Activated T-cell treated with anti-CD3 and anti-CD28 coated beads, Interleukin-2, amount 50 U/mL, for 1 hour (primary cell): ENCODE results near the gene CNTNAP1.
"Not testable (repeated sequence)": the region's sequence is repeated elsewhere in the genome, so short reads cannot be mapped to it uniquely, and the experiment has no call there.

Source experiments
- DNase-seq: peaks from one replicate; pipeline ENCODE4 v3.0.0-alpha.2; 2020

The CNTNAP1 gene

DNA sequence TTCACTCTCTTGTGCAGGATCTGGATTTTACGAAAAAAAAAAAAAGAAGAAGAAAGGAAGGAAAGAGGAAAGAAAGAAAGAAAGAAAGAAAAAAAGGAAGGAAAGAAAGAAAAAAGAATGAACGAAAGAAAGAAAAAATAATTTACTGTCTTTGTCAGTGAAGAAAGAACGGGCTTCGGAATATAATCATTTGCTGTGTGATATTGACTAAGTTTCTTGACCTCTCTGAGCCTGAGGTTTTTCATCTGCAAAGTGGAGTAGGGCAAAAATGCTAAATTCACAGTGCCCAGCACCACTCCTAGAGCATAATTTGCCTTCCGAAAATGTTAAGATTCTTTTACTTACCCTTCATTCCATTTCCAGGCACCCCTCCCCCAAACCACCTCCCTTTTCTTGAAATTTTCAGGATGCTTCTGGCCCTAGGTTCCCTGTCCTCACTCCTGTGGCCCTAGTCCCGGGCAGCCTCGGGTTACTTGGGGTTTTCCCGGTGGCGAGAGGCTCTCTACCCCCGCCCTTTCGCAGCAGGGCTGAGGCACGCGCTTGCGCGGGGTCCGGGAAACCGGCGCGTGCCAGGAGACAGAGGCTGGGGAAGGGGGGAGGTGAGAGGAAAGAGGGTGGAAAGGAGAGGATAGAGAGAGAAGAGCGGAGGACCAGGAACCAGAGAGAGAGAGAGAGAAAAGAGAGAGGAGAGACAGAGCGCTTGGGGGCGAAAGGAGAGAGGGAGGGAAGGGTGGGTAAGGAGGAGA, at the start of gene CNTNAP1:
Gene CNTNAP1, plus strand, starts transcription at position 556 of the 746 bp plus-strand sequence. CDS start 299 bp downstream, outside the sequence.
- no peak for DNase-seq

GRCh38 chr17:42632949-42633444, 49.3 kb upstream of the CNTNAP1 start:
- no peak for DNase-seq

DNA sequence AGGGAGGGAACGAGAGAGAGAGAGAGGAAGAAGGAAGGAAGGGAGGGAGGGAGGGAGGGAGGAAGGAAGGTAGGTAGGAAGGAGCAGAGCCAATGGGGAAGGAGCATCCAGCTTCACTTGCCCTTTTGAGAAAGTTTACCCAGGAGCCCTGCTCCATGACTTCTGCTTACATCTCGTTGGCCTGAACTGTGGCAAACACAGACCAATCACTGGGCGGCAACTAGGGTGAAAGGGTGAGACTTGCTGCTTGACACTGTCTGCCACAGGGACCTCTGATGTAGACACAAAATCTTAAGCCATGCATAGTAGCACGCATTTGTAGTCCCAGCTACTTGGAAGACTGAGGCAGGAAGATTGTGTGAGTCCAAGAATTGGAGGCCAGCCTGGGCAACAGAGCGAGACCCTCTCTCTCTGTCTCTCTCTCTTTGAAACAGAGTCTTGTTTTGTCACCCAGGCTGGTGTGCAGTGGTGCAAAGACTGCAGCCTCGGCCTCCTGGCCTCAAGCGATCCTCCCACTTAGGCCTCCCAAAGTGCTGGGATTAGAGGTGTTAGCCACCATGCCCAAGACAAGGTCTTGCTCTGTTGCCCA, 42.7 kb upstream of the CNTNAP1 start:
- DNase-seq = no peak

GRCh38 chr17:42640121-42640520, 42.2 kb upstream of the CNTNAP1 start:
- DNase-seq = no peak

DNA sequence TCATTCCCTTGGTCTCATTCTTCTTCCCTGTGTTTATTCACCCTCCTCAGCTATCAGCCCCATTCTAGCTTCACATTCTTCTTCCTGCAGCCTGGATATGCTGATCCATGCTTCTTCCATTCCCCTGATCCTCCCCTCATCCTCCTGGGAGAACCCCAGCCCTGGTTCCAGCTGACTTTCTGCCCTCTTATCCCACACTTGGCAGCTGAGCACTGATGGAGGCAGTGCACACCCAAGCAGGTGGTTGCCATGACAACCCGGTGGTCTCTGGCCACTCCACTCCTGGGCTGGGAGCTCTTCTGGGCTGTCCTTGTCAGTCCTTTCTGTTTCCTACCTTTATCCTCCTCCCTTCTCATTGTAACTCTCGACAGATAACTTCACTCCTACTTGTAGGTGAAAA, 40.0 kb upstream of the CNTNAP1 start:
- DNase-seq = no peak

DNA sequence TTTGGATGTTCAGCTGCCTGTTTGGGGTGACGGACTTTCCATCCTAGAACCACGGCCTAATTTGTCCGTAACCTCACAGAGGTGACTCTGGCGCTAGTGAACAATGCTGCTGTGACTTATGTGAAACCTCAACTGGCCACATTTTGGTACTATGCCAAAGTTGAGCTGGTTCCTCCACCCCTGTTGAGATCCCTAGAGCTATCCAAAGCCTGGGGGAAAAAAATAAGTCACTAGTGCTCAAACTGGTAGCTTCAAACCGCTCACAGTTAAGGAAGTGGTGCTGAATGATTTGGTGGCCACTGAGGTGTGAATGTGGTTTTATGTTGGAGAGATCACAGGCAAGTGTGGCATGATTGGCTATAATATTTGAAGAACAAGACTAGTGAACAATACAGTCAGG, 34.6 kb upstream of the CNTNAP1 start:
- no peak for DNase-seq

GRCh38 chr17:42651392-42651791, 30.9 kb upstream of the CNTNAP1 start:
- no peak for DNase-seq

GRCh38 chr17:42653179-42654124, 28.9 kb upstream of the CNTNAP1 start:
- no peak for DNase-seq

DNA sequence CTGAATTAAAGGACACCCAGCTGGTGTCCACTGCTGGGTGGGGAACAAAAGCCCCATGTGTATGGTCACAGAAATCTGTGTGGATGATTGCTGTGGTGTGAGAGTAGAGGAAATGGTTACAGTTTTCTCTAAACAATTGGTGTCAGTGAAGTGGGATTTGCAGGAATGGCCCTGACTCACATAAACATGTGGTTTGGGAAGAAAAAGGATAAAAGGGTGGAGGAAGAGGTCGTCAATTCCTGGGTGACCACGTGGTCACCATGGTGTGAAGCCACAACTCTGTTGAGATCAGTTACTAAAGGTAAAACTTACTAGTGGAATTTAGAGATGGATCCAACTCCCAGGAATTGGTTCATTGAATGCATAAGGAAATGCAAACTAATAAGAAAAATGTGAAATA, 26.8 kb upstream of the CNTNAP1 start:
- DNase-seq = no peak

- DNase-seq = no peak
These were observed 24.3 kb upstream of the CNTNAP1 start for GRCh38 chr17:42657824-42658588.

DNA sequence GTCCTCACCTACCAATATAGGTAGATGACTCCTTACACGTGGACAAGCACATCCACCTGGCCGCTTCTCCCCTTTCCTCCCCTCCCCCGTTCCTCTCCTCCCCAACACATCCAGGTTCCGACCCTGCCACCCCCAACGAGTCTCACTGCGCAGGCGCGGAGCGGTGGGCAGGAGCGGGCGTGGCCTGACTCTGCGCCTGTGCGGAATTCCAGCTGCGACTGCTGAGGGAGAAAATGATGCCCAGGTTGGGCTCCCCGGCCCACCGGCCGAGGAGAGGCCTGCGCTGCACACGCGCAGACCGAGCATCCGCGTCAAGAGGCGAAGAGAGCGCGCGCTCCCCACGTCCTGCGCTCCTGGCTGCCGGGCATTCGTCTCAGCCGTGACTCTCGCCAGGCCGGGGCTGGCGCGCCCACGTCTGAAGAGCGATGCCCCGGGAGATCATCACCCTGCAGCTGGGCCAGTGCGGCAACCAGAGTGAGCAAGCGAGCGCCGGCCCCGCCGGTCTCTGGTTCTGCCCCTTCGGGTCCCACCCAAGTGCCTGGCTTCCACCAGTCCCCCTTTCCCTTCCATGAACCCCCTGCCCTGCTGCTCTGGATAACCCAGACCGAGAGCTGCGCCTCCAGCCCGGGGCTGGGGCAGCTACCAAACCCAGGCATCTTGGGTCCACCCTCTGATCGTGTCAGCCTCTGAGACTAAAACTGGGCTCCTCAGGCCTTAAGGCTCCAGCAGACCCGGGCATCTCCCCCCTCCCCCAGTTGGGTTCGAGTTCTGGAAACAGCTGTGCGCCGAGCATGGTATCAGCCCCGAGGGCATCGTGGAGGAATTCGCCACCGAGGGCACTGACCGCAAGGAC, 23.0 kb upstream of the CNTNAP1 start, which contains the start of gene TUBG2:
Gene TUBG2, plus strand, starts transcription at position 206 of the 853 bp plus-strand sequence. Its CDS starts 220 bp downstream, at position 426.
- peak; percentile 78 for DNase-seq

- DNase-seq = not testable (repeated sequence)
These were observed 22.4 kb upstream of the CNTNAP1 start for GRCh38 chr17:42659932-42660274.

DNA sequence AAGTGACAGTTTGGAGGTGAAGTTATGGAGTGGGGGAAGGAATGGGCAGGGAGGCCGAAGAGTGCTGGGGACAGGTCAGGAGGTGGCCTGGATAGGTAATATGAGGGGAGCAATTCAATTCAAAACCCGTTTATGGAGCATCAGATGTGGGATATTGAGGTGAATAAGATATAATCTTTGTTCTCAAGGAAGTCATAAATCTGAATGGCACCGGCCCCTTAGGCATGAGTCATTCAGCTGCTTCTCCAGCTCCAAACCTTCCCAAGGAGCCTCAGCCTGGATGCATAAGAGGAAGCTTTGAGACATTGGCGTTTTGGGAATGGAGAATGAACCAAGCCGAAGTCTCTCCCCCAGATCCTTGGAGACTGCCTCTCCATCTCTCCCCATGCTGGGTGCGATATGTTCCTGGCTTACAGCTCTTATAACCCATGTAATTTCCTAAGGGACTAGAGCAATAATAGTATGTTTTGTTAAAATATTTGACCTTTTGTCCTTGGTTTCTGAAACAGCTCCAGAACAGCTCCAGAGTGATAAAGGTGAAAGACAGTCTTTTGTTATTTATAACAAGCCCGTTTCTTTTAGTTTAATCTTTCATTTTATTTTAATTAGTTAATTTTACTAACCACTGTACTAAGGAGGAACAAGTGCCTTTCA, 21.5 kb upstream of the CNTNAP1 start:
- DNase-seq = no peak

DNA sequence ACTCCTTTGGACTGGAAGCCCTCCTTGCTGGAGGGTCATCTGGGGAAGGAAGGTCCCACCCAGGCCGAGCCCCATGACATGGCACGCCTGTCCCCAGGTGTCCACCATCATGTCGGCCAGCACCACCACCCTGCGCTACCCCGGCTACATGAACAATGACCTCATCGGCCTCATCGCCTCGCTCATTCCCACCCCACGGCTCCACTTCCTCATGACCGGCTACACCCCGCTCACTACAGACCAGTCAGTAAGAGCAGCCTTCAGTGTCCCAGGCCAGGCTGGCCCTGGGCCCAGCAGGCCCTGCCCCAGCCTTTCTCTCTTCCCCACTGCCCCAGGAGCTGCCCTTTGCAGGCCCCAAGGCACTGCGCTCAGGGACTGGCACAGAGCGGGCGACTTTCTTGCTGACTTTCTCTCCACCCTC, 16.7 kb upstream of the CNTNAP1 start:
- DNase-seq = no peak

- not testable (repeated sequence) for DNase-seq
These were observed 16.2 kb upstream of the CNTNAP1 start for GRCh38 chr17:42666126-42666525.

DNA sequence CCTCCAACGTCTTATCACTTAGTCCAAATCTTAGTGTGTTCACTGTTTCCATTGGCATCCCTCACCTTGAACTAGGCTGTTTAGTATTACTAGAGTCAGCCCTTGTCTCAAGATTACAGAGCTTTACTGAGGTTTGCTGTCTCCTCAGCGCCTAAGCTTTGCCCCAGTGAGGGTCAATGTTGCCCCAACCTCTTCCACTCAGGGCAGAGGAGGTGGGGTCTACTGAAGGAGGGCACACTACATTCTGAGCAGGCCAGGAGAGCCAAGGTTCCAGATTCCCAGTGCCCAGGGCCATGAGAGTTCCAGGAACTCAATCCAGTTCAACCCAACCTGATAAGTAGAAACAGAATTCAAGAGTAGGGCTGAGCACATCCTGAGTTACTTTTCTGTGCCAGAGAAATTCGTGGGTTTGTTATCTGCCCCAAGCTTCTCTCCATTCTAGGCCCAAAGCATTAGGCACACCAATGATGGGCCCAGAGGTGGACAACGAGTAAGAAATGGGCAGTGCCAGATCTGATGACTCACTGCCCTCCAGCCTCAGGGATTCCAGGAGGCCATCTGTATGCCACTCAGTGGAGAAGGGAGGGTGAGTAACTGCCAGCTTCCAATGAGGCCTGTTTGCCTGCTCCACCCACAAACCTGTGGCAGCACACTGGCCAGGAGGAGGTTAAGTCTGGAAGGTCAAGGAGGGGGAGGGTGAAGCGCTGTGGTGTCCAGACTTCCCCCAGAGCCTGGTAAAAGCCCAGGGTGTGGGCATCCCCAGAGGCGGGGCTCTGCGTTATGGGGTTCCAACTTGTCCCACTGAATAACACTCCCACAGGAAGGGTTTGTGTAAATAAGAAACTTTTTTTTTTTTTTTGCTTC, 15.0 kb upstream of the CNTNAP1 start:
- no peak for DNase-seq

DNA sequence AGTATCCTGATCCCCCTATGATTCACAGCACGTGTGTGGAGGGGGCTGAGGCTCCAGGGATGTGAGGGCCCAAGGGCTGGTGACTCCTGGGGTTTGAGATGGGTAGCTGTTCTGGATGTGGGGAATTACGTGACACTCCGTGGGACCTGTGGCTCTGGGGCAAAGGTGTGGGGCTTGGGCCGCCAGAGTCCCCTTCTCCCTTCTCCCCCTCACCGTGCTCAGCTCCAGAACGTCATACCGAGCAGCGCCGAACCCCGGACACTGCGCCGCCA, 12.7 kb upstream of the CNTNAP1 start:
- no peak for DNase-seq

- peak; percentile 65 for DNase-seq
These were observed 12.1 kb upstream of the CNTNAP1 start for GRCh38 chr17:42669977-42670788.
